COLO829 (cell line): ENCODE results near the gene FCHO1.
"Not testable (repeated sequence)": the region's sequence is repeated elsewhere in the genome, so short reads cannot be mapped to it uniquely, and the experiment has no call there.

Experiments used
- DNase-seq: peaks from one replicate; pipeline ENCODE4 v3.0.0; 2012; ENCODE audit warnings: low spot score

FCHO1 gene

GRCh38 chr19:17765069-17765618 lies 13.9 kb downstream of the FCHO1 start:
- DNase-seq = no peak

GRCh38 chr19:17766543-17767131 lies 15.4 kb downstream of the FCHO1 start:
- peak; percentile 22 for DNase-seq

- DNase-seq = no peak
These were observed 16.3 kb downstream of the FCHO1 start for GRCh38 chr19:17767559-17767958.

GRCh38 chr19:17770613-17771012 lies 19.3 kb downstream of the FCHO1 start:
- DNase-seq = no peak

- DNase-seq = no peak
These were observed 20.9 kb downstream of the FCHO1 start for GRCh38 chr19:17772172-17772571.

GRCh38 chr19:17775245-17775927 lies 24.1 kb downstream of the FCHO1 start:
- DNase-seq = peak; percentile 57

- no peak for DNase-seq
These were observed 24.9 kb downstream of the FCHO1 start for GRCh38 chr19:17775991-17776803.

GRCh38 chr19:17777840-17778239 lies 26.6 kb downstream of the FCHO1 start:
- not testable (repeated sequence) for DNase-seq

- peak; percentile 90 for DNase-seq
These were observed 27.1 kb downstream of the FCHO1 start for GRCh38 chr19:17778251-17778967.

- DNase-seq = peak; percentile 90
These were observed 28.0 kb downstream of the FCHO1 start for GRCh38 chr19:17778968-17779929.

GRCh38 chr19:17780781-17781180 lies 29.5 kb downstream of the FCHO1 start:
- DNase-seq = no peak

- DNase-seq = not testable (repeated sequence)
These were observed 32.4 kb downstream of the FCHO1 start for GRCh38 chr19:17783721-17784120.

GRCh38 chr19:17784201-17785008 lies 33.1 kb downstream of the FCHO1 start:
- DNase-seq = peak; percentile 68

- DNase-seq = no peak
These were observed 36.1 kb downstream of the FCHO1 start for GRCh38 chr19:17787274-17787913.

- no peak for DNase-seq
These were observed 37.4 kb downstream of the FCHO1 start for GRCh38 chr19:17788632-17789031.

- no peak for DNase-seq
These were observed 38.9 kb downstream of the FCHO1 start for GRCh38 chr19:17790059-17790780.

GRCh38 chr19:17794412-17794730 lies 43.1 kb downstream of the FCHO1 start:
- no peak for DNase-seq

GRCh38 chr19:17794731-17795494 lies 43.6 kb downstream of the FCHO1 start, which contains the start of gene B3GNT3:
Gene B3GNT3 (plus strand): TSS chr19:17795138. CDS start chr19:17807808, 12,670 bp downstream.
- DNase-seq = no peak
